BE2C (cell line): ENCODE data around the gene OAS2.

Experiments used
- DNase-seq: peaks from one replicate; pipeline ENCODE4 v3.0.0-alpha.2; 2020
- H3K27me3 ChIP-seq: fragments of 250-450 bp; sonication (Bioruptor Pico); 2 replicates; pipeline ENCODE4 v1.5.1; 2020; ENCODE audit warnings: mild to moderate bottlenecking
- H3K36me3 ChIP-seq: fragments of 250-450 bp; sonication (Bioruptor Pico); 2 replicates; pipeline ENCODE4 v1.5.1; 2020; ENCODE audit warnings: mild to moderate bottlenecking
- H3K4me1 ChIP-seq: fragments of 250-450 bp; sonication (Bioruptor Pico); 2 replicates; pipeline ENCODE4 v1.5.1; 2020
- H3K4me3 ChIP-seq: 2 replicates; pipeline ENCODE4 v1.5.1; 2011; ENCODE audit warnings: low read depth, low read length
- H3K9me3 ChIP-seq: fragments of 250-450 bp; sonication (Bioruptor Pico); 2 replicates; pipeline ENCODE4 v1.5.1; 2020
- CTCF ChIP-seq: IDR thresholded peaks from 2 replicates; pipeline ENCODE4 v1.5.1; 2012; ENCODE audit warnings: mild to moderate bottlenecking, low read depth, low read length

OAS2 gene

GRCh38 chr12:113040722-113041171 lies 62.4 kb downstream of the OAS2 start:
- Histone ChIP-seq H3K9me3 (no peaks in the 10 kb centered on the region), H3K4me3 (no peak overlapping the region), H3K36me3 (no peaks in the 10 kb centered on the region), H3K27me3 (no peaks in the 10 kb centered on the region), H3K4me1 (no peaks in the 10 kb centered on the region; the same call in 1 of the 2 replicates)
- no peak for DNase-seq
- TF ChIP-seq CTCF = no peak

DNA sequence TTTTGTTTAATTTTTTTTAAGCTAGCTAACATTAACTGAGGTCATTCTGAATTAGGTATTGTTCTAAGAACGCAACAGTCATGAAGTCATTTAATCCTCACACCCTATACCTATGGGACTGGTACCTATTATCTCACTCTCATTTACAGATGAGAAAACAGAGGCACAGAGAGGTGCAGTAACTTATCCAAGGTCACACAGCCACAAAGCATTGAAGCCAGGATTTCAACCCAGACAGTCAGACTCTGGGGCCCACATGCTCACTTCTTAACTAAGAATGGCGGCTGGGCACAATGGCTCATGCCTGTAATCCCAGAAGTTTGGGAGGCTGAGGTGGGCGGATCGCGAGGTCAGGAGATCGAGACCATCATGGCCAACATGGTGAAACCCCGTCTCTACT lies 63.2 kb downstream of the OAS2 start:
- TF ChIP-seq CTCF = no peak
- DNase-seq = no peak
- no peaks in the 10 kb centered on the region for H3K36me3 ChIP-seq

DNA sequence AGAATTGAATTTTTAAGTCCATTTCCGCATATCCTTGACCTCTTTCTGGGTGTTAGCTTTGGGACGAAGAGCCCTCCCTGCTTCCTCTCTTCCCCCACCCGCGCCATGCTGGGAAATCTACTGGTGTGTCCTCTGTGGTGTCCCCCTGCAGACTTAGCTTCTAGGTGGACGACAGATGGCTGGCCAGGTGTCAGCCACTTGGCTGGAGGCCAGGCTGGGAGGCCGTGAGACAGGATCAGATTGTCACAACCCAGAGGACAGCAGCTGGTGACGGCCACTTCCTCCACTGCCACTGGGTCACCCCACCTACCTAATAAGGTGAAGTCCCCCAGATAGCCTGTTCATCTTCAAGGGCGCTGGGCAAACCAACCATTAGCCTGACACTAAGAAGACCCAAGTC lies 64.9 kb downstream of the OAS2 start:
- no peak overlapping the region for H3K4me3 ChIP-seq
- no peaks in the 10 kb centered on the region; the same call in 1 of the 2 replicates for H3K4me1 ChIP-seq
- no peaks in the 10 kb centered on the region for H3K36me3 ChIP-seq
- TF ChIP-seq CTCF = no peak
- no peaks in the 10 kb centered on the region for H3K9me3 ChIP-seq
- DNase-seq = peak; percentile 34
- H3K27me3 ChIP-seq = no peaks in the 10 kb centered on the region

More for the DNA sequence above, 63.2 kb downstream of the OAS2 start:
- Histone ChIP-seq H3K4me1 (no peaks in the 10 kb centered on the region; the same call in 1 of the 2 replicates), H3K9me3 (no peaks in the 10 kb centered on the region), H3K27me3 (no peaks in the 10 kb centered on the region), H3K4me3 (no peak overlapping the region)

GRCh38 chr12:113044516-113044915 lies 66.2 kb downstream of the OAS2 start:
- DNase-seq = no peak
- Histone ChIP-seq H3K4me1 (no peaks in the 10 kb centered on the region; the same call in 1 of the 2 replicates), H3K36me3 (no peaks in the 10 kb centered on the region), H3K27me3 (no peaks in the 10 kb centered on the region), H3K4me3 (no peak overlapping the region), H3K9me3 (no peaks in the 10 kb centered on the region)
- TF ChIP-seq CTCF = no peak

GRCh38 chr12:113048716-113049127 lies 70.4 kb downstream of the OAS2 start:
- H3K9me3 ChIP-seq = no peaks in the 10 kb centered on the region
- TF ChIP-seq CTCF = peak; percentile 82
- no peaks in the 10 kb centered on the region for H3K4me1 ChIP-seq
- H3K4me3 ChIP-seq = no peak overlapping the region
- H3K36me3 ChIP-seq = no peaks in the 10 kb centered on the region
- DNase-seq = peak; percentile 75
- H3K27me3 ChIP-seq = no peaks in the 10 kb centered on the region

DNA sequence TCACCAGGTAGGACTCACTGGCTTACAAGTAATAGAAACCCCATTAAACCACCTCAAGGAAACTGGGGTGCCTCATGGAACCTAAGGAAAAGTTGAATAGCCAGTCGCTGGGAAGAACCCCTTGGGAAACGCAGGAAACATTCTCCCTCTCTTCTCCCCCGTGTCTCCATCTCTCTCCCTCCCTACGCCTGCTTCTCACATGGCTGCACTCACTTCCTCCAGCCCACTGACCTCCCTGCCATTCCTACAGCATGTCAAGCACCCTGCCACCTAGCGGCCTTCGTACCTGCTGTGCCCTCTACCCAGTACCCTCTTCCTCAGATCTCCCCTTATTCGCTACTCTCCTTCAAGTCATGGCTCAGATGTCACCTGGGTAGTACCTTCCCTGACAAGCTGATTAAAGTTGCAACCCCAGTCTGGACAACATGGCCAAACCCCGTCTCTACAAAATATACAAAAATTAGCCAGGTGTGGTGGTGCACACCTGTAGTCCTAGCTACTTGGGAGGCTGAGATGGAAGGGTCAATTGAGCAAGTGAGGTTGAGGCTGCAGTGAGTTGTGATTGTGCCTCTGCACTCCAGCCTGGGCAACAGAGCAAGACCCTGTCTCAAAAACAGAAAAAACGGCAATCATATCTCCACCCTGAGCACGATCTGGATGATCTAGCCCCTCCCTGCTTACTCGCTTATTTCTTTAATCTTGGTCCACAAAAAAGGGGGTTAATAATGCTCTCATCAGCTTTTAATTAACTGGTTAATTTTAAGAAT lies 71.8 kb downstream of the OAS2 start:
- Histone ChIP-seq H3K9me3 (no peaks in the 10 kb centered on the region), H3K4me3 (no peak overlapping the region), H3K36me3 (no peaks in the 10 kb centered on the region), H3K27me3 (peaks cover under 1% of the 10 kb centered on the region; the same call in 1 of the 2 replicates), H3K4me1 (no peaks in the 10 kb centered on the region)
- DNase-seq = peak; percentile 61
- TF ChIP-seq CTCF = peak; percentile 66
